Effector memory CD4-positive, alpha-beta T cell (primary cell): ENCODE results near the gene PXDC1.

ENCODE experiments used
- DNase-seq, 3 donors: peaks; one replicate each; pipeline ENCODE4 v3.0.0-alpha.2; 2020
- H3K27ac ChIP-seq: 2 replicates; pipeline ENCODE4 v1.7.0; 2013; ENCODE audit warnings: mild to moderate bottlenecking, low read length, moderate library complexity; ENCODE audit not compliant: insufficient read depth, poor library complexity, severe bottlenecking
- H3K27me3 ChIP-seq: replicated peaks from 2 replicates; pipeline ENCODE4 v1.7.0; 2013; ENCODE audit warnings: mild to moderate bottlenecking, low read length; ENCODE audit not compliant: insufficient read depth, control insufficient read depth, poor library complexity, severe bottlenecking
- H3K36me3 ChIP-seq: 2 replicates; pipeline ENCODE4 v1.7.0; 2013; ENCODE audit warnings: mild to moderate bottlenecking, low read length, moderate library complexity; ENCODE audit not compliant: control insufficient read depth, insufficient read depth
- H3K4me1 ChIP-seq: 2 replicates; pipeline ENCODE4 v1.7.0; 2013; ENCODE audit warnings: low read length, mild to moderate bottlenecking; ENCODE audit not compliant: control insufficient read depth, insufficient read depth, poor library complexity, severe bottlenecking
- H3K4me3 ChIP-seq: 2 replicates; pipeline ENCODE4 v1.7.0; 2013; ENCODE audit warnings: low read length, low read depth, mild to moderate bottlenecking; ENCODE audit not compliant: insufficient read depth, poor library complexity, severe bottlenecking
- H3K9me3 ChIP-seq: 2 replicates; pipeline ENCODE4 v1.7.0; 2013; ENCODE audit warnings: mild to moderate bottlenecking, low read length, moderate library complexity; ENCODE audit not compliant: control insufficient read depth
- total RNA-seq, 3 donors: gene quantifications; one replicate each; lab custom pipeline; 2026; lab: John Stamatoyannopoulos, UW

PXDC1 gene
- 0.19 to 1.7 (median 0.69) reads per million in 3 donors for total RNA-seq

- DNase-seq: no peak
- peaks cover 25% of the 10 kb centered on the region for H3K27me3 ChIP-seq
- H3K4me1 ChIP-seq: peaks cover 19% of the 10 kb centered on the region
- peak within 1 kb of the TSS; percentile 59 for H3K4me3 ChIP-seq
- H3K27ac ChIP-seq: no peak within 1 kb of the TSS
- no peaks in the 10 kb centered on the region for H3K36me3 ChIP-seq
- H3K9me3 ChIP-seq: no peaks in the 10 kb centered on the region
Observed at GRCh38 chr6:3751077-3751729, at the start of gene PXDC1. Gene PXDC1 (minus strand): TSS chr6:3751713. CDS start chr6:3751531, 182 bp downstream.

GRCh38 chr6:3800850-3801591, 49.5 kb upstream of the PXDC1 start:
- H3K27ac ChIP-seq: no peak overlapping the region
- no peak for DNase-seq
- no peaks in the 10 kb centered on the region for H3K36me3 ChIP-seq
- H3K4me3 ChIP-seq: no peak overlapping the region
- no peaks in the 10 kb centered on the region for H3K27me3 ChIP-seq
- H3K4me1 ChIP-seq: no peaks in the 10 kb centered on the region
- H3K9me3 ChIP-seq: no peaks in the 10 kb centered on the region

- Histone ChIP-seq H3K36me3 (no peaks in the 10 kb centered on the region), H3K27me3 (no peaks in the 10 kb centered on the region), H3K4me3 (no peak overlapping the region), H3K9me3 (no peaks in the 10 kb centered on the region), H3K4me1 (no peaks in the 10 kb centered on the region), H3K27ac (no peak overlapping the region)
- no peak for DNase-seq
Observed at GRCh38 chr6:3799719-3800118, 48.2 kb upstream of the PXDC1 start.

- Histone ChIP-seq H3K4me3 (no peak overlapping the region), H3K27ac (no peak overlapping the region), H3K36me3 (no peaks in the 10 kb centered on the region), H3K4me1 (no peaks in the 10 kb centered on the region), H3K9me3 (no peaks in the 10 kb centered on the region), H3K27me3 (no peaks in the 10 kb centered on the region)
- no peak for DNase-seq
Observed at GRCh38 chr6:3798055-3798919, 46.8 kb upstream of the PXDC1 start.

GRCh38 chr6:3797231-3798054, 45.9 kb upstream of the PXDC1 start:
- H3K9me3 ChIP-seq: no peaks in the 10 kb centered on the region
- H3K4me1 ChIP-seq: no peaks in the 10 kb centered on the region
- H3K27ac ChIP-seq: no peak overlapping the region
- DNase-seq: no peak
- no peak overlapping the region for H3K4me3 ChIP-seq
- no peaks in the 10 kb centered on the region for H3K27me3 ChIP-seq
- no peaks in the 10 kb centered on the region for H3K36me3 ChIP-seq

GRCh38 chr6:3796719-3797041, 45.2 kb upstream of the PXDC1 start:
- no peaks in the 10 kb centered on the region for H3K36me3 ChIP-seq
- no peaks in the 10 kb centered on the region for H3K4me1 ChIP-seq
- no peak for DNase-seq
- no peak overlapping the region for H3K27ac ChIP-seq
- H3K9me3 ChIP-seq: no peaks in the 10 kb centered on the region
- no peak overlapping the region for H3K4me3 ChIP-seq
- no peaks in the 10 kb centered on the region for H3K27me3 ChIP-seq

GRCh38 chr6:3795836-3796718, 44.6 kb upstream of the PXDC1 start:
- no peak overlapping the region for H3K27ac ChIP-seq
- DNase-seq: no peak
- no peak overlapping the region for H3K4me3 ChIP-seq
- no peaks in the 10 kb centered on the region for H3K4me1 ChIP-seq
- H3K27me3 ChIP-seq: no peaks in the 10 kb centered on the region
- no peaks in the 10 kb centered on the region for H3K36me3 ChIP-seq
- H3K9me3 ChIP-seq: no peaks in the 10 kb centered on the region

GRCh38 chr6:3794092-3794491, 42.6 kb upstream of the PXDC1 start:
- H3K36me3 ChIP-seq: no peaks in the 10 kb centered on the region
- no peak overlapping the region for H3K27ac ChIP-seq
- no peak overlapping the region for H3K4me3 ChIP-seq
- no peaks in the 10 kb centered on the region for H3K9me3 ChIP-seq
- H3K27me3 ChIP-seq: no peaks in the 10 kb centered on the region
- H3K4me1 ChIP-seq: no peaks in the 10 kb centered on the region
- DNase-seq: no peak

GRCh38 chr6:3793545-3793944, 42.0 kb upstream of the PXDC1 start:
- DNase-seq: no peak
- H3K27me3 ChIP-seq: no peaks in the 10 kb centered on the region
- no peak overlapping the region for H3K4me3 ChIP-seq
- no peak overlapping the region for H3K27ac ChIP-seq
- no peaks in the 10 kb centered on the region for H3K36me3 ChIP-seq
- no peaks in the 10 kb centered on the region for H3K9me3 ChIP-seq
- H3K4me1 ChIP-seq: no peaks in the 10 kb centered on the region
